Measurements from ENCODE around the gene SRGAP3.

GRCh38 chr3:8978551-8978950 lies 270.9 kb downstream of the SRGAP3 start:
- TF ChIP-seq CTCF (IDR thresholded peaks at IDR 0.05) (no peak), POLR2A (IDR thresholded peaks at IDR 0.05) (no peak)
